MCF 10A (cell line): Measurements from ENCODE around the gene FAM118B. TPM values are rescaled to one million over a fixed set of nuclear protein-coding genes. Genes with fewer than 3 reads are reported as not detected.

Source experiments
- BruUV-seq: library from RNA; stranded (reverse); fragments of 400-500 nt; replicated peaks from 2 replicates; lab custom pipeline; 2021; lab: Mats Ljungman, UMichigan
- CTCF ChIA-PET: fragments of 300-600 bp; sonication (Branson Sonifier 250); formaldehyde crosslinking; extraction: SDS; loops from one replicate; lab custom pipeline; 2021; ENCODE audit warnings: antibody characterized with exemption, inconsistent platforms; lab: Yijun Ruan, JAX
- POLR2A ChIA-PET: fragments of 300-600, 350-650 bp; sonication (Branson Sonifier 250); formaldehyde crosslinking; extraction: SDS; loops from one replicate; lab custom pipeline; 2020; ENCODE audit warnings: antibody characterized with exemption, inconsistent platforms; lab: Yijun Ruan, JAX
- DNase-seq: peaks from one replicate; pipeline ENCODE4 v3.0.0-alpha.2; 2018; ENCODE audit not compliant: unreplicated experiment
- H3K27ac Mint-ChIP-seq: one replicate; pipeline ENCODE4 v1.8.0; 2022; ENCODE audit warnings: mild to moderate bottlenecking, low read depth, mixed read lengths; ENCODE audit not compliant: unreplicated experiment
- H3K27me3 Mint-ChIP-seq: one replicate; pipeline ENCODE4 v1.8.0; 2022; ENCODE audit warnings: mixed read lengths; ENCODE audit not compliant: insufficient read depth, unreplicated experiment
- H3K36me3 Mint-ChIP-seq: one replicate; pipeline ENCODE4 v1.8.0; 2022; ENCODE audit warnings: mild to moderate bottlenecking, moderate library complexity, mixed read lengths; ENCODE audit not compliant: insufficient read depth, unreplicated experiment
- H3K4me1 Mint-ChIP-seq: one replicate; pipeline ENCODE4 v1.8.0; 2022; ENCODE audit warnings: mixed read lengths; ENCODE audit not compliant: insufficient read depth, unreplicated experiment
- H3K4me3 Mint-ChIP-seq: one replicate; pipeline ENCODE4 v1.8.0; 2022; ENCODE audit warnings: mild to moderate bottlenecking, moderate library complexity, mixed read lengths; ENCODE audit not compliant: unreplicated experiment
- H3K9me3 Mint-ChIP-seq: one replicate; pipeline ENCODE4 v1.8.0; 2022; ENCODE audit warnings: mixed read lengths; ENCODE audit not compliant: unreplicated experiment
- CTCF ChIP-seq: fragments of 200-600 bp; IDR thresholded peaks from one replicate; pipeline ENCODE4 v1.8.0; 2022; ENCODE audit warnings: antibody characterized with exemption, mild to moderate bottlenecking; ENCODE audit not compliant: unreplicated experiment
- intact Hi-C: fragments of 100-400 bp; cut with micrococcal nuclease; formaldehyde crosslinking; loops from 2 replicates; pipeline ENCODE4 v1.14.1; 2022
- total RNA-seq: library from RNA; stranded (reverse); gene quantifications from 2 replicates; pipeline ENCODE4 v1.2.3, GENCODE V29; 2022

The FAM118B gene
- total RNA-seq, 1 experiment from 2014 or later, result 8.3 TPM

DNA sequence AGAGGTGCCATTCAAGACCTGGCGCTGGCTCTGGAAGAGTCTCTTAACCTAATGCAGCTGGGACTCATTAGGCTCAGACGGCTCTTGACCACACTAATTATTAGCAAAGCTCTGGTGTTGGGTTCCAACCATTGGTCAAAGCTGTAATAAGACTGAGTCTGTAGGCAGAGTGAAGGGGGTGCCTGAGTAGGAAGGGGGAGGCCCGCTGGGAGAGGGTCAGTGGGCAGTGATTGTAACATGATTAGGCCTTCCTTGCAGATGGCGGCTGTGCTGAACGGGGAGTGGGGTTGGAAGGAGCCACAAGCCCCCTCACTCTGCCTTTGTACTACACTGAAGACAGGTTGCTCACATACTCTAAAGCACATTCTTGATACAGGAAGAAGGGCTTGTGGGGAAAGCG lies 51.9 kb downstream of the FAM118B start:
- CTCF ChIA-PET, result interaction anchor here (0.6 kb wide), 1 partner anchor 47 kb away, joined by 3 read pairs; no protein-coding TSS in a partner anchor
- no TSS peak for BruUV-seq
- no peak for DNase-seq
- POLR2A ChIA-PET, result no interaction called here
- intact Hi-C loops, result no loop called here
- H3K27me3 Mint-ChIP-seq, result no peaks in the 10 kb centered on the region
- TF ChIP-seq CTCF, result no peak
- peaks cover 71% of the 10 kb centered on the region for H3K36me3 Mint-ChIP-seq
- H3K4me1 Mint-ChIP-seq, result peaks cover 5% of the 10 kb centered on the region
- no peak overlapping the region for H3K4me3 Mint-ChIP-seq
- no peak overlapping the region for H3K27ac Mint-ChIP-seq
- H3K9me3 Mint-ChIP-seq, result no peaks in the 10 kb centered on the region

DNA sequence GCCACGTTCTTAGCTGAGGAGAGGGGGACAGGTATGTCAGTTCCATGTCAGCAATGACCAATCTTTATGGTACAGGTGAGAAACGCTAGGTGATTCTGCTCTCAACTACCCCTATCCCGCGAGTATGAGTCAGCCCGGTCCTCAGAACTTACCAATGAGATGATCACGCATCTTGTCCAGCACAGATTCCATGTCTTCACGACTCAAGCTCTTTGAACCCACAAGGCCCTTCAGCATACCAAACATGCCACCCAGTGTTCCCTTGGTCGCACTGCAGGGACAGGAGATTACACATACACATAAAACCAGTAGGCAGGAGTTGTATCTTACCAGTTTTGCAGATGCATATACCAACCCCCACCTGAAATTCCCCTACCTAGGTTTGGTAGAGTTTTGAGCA lies 54.2 kb downstream of the FAM118B start:
- Mint-ChIP-seq H3K4me3 (no peak overlapping the region), H3K27me3 (no peaks in the 10 kb centered on the region), H3K27ac (no peak overlapping the region), H3K4me1 (peaks cover 20% of the 10 kb centered on the region), H3K9me3 (no peaks in the 10 kb centered on the region), H3K36me3 (peaks cover 75% of the 10 kb centered on the region)
- POLR2A ChIA-PET, result no interaction called here
- no peak for DNase-seq
- CTCF ChIA-PET, result interaction anchor here (0.7 to 1.5 kb wide), 2 partner anchors 53 to 56 kb away, joined by 3 to 5 read pairs; no protein-coding TSS in a partner anchor
- no TSS peak for BruUV-seq
- intact Hi-C loops, result loop anchor here (5.0 kb wide), 1 partner anchor 344 kb away; no protein-coding TSS in a partner anchor
- no peak for TF ChIP-seq CTCF

GRCh38 chr11:126267650-126268049 lies 56.1 kb downstream of the FAM118B start:
- no TSS peak for BruUV-seq
- Mint-ChIP-seq H3K36me3 (peaks cover 63% of the 10 kb centered on the region), H3K9me3 (no peaks in the 10 kb centered on the region), H3K4me1 (peaks cover 23% of the 10 kb centered on the region), H3K4me3 (peak overlapping the region; percentile 94), H3K27ac (peak overlapping the region; percentile 97), H3K27me3 (no peaks in the 10 kb centered on the region)
- no peak for TF ChIP-seq CTCF
- no peak for DNase-seq
- ChIA-PET CTCF (interaction anchor here (0.5 kb wide), 1 partner anchor 74 kb away, joined by 3 read pairs; no protein-coding TSS in a partner anchor), POLR2A (interaction anchor here (1.2 to 3.4 kb wide), 7 partner anchors 8 to 1185 kb away, joined by 4 to 41 read pairs (median 9); partner anchors contain the start of genes FAM118B, RPUSD4 and TIRAP)
- intact Hi-C loops, result loop anchor here (1.0 to 5.0 kb wide), 3 partner anchors 37 to 345 kb away; partner anchors contain the start of genes DCPS, FAM118B and RPUSD4

GRCh38 chr11:126268361-126268707 lies 56.8 kb downstream of the FAM118B start:
- Mint-ChIP-seq H3K9me3 (no peaks in the 10 kb centered on the region), H3K27ac (peak overlapping the region; percentile 97), H3K36me3 (peaks cover 60% of the 10 kb centered on the region), H3K4me3 (peak overlapping the region; percentile 94), H3K27me3 (no peaks in the 10 kb centered on the region), H3K4me1 (peaks cover 23% of the 10 kb centered on the region)
- POLR2A ChIA-PET, result interaction anchor here (0.6 to 3.4 kb wide), 16 partner anchors 9 to 1185 kb away, joined by 3 to 41 read pairs (median 4); partner anchors contain the start of genes DCPS, FAM118B, RPUSD4 and TIRAP
- BruUV-seq, result no TSS peak
- CTCF ChIA-PET, result interaction anchor here (0.6 kb wide), 1 partner anchor 41 kb away, joined by 3 read pairs; no protein-coding TSS in a partner anchor
- intact Hi-C loops, result loop anchor here (1.0 to 5.0 kb wide), 3 partner anchors 36 to 346 kb away; partner anchors contain the start of genes DCPS, FAM118B and RPUSD4
- TF ChIP-seq CTCF, result no peak
- DNase-seq, result no peak
